H1 (cell line): ENCODE measurements around the gene PEX12. TPM values are rescaled to one million over a fixed set of nuclear protein-coding genes. Genes with fewer than 3 reads are reported as not detected.

Source experiments
- CTCF ChIA-PET: fragments of 300-600 bp; sonication (Branson Sonifier 250); formaldehyde crosslinking; loops from one replicate; lab custom pipeline; 2021; ENCODE audit not compliant: partially characterized antibody; lab: Charles Lee
- POLR2A ChIA-PET: fragments of 300-600 bp; sonication (Branson Sonifier 250); formaldehyde crosslinking; loops from one replicate; lab custom pipeline; 2021; ENCODE audit warnings: inconsistent platforms; ENCODE audit not compliant: partially characterized antibody; lab: Charles Lee
- DNase-seq, 2 experiments: peaks; one replicate each; pipeline versions ENCODE4 v3.0.0 to v3.0.0-alpha.2; 2010 to 2022; ENCODE audit warnings: low spot score in 2 of 2, low read depth in 1 of 2, mixed read lengths in 1 of 2
- FAIRE-seq: peaks from 2 replicates; lab custom pipeline; 2011; peaks lifted over from hg19 to GRCh38; lab: Jason Lieb, UNC
- H2AFZ ChIP-seq: 2 replicates; pipeline ENCODE4 v1.8.1; 2012; ENCODE audit warnings: low read length, inconsistent platforms
- H2AK5ac ChIP-seq: 2 replicates; pipeline ENCODE4 v1.6.1; 2013; ENCODE audit warnings: low read depth, low read length
- H2BK120ac ChIP-seq: replicated peaks from 2 replicates; pipeline ENCODE3; 2013; ENCODE audit warnings: low read depth, low read length, inconsistent platforms
- H2BK12ac ChIP-seq: 2 replicates; pipeline ENCODE4 v1.6.1; 2013; ENCODE audit warnings: low read depth, low read length
- H2BK15ac ChIP-seq: 2 replicates; pipeline ENCODE4 v1.6.1; 2013; ENCODE audit warnings: low read length
- H2BK20ac ChIP-seq: 2 replicates; pipeline ENCODE4 v1.6.1; 2013; ENCODE audit warnings: low read length
- H2BK5ac ChIP-seq: 2 replicates; pipeline ENCODE4 v1.6.1; 2013; ENCODE audit warnings: low read depth, low read length
- H3K14ac ChIP-seq: 2 replicates; pipeline ENCODE4 v1.6.1; 2013; ENCODE audit warnings: inconsistent platforms; ENCODE audit not compliant: insufficient read length
- H3K18ac ChIP-seq: 2 replicates; pipeline ENCODE4 v1.6.1; 2013; ENCODE audit warnings: low read length; ENCODE audit errors: extremely low read depth
- H3K23ac ChIP-seq: 2 replicates; pipeline ENCODE4 v1.6.1; 2013; ENCODE audit warnings: inconsistent platforms; ENCODE audit not compliant: insufficient read length
- H3K23me2 ChIP-seq: 2 replicates; pipeline ENCODE4 v1.6.1; 2013; ENCODE audit warnings: low read depth, low read length
- H3K27ac ChIP-seq: 2 replicates; pipeline ENCODE4 v1.6.1; 2011; ENCODE audit warnings: low read depth, low read length, inconsistent platforms
- H3K27me3 ChIP-seq, 4 experiments: replicated peaks in 1 of 4; 1 replicate in 1 of 4; 2 replicates in 3 of 4; pipeline versions ENCODE4 v1.6.1 to v1.8.1; 2011 to 2013; ENCODE audit warnings: low read length in 3 of 4, mild to moderate bottlenecking in 3 of 4, inconsistent platforms in 2 of 4, mixed read lengths in 2 of 4, moderate library complexity in 1 of 4; ENCODE audit not compliant: control insufficient read depth in 3 of 4, insufficient read depth in 3 of 4; ENCODE audit errors: extremely low read depth in 1 of 4
- H3K36me3 ChIP-seq, 4 experiments: 2 replicates each; pipeline versions ENCODE4 v1.6.1 to v1.8.1; 2011 to 2013; ENCODE audit warnings: mild to moderate bottlenecking in 4 of 4, low read length in 3 of 4, moderate library complexity in 2 of 4, control low read depth in 1 of 4, inconsistent platforms in 1 of 4; ENCODE audit not compliant: insufficient read depth in 4 of 4, control insufficient read depth in 2 of 4
- H3K4ac ChIP-seq: replicated peaks from 2 replicates; pipeline ENCODE3; 2013; ENCODE audit warnings: low read length, low read depth, mixed read lengths, inconsistent platforms; ENCODE audit not compliant: insufficient read length
- H3K4me1 ChIP-seq, 4 experiments: replicated peaks in 1 of 4; 1 replicate in 1 of 4; 2 replicates in 3 of 4; pipeline versions ENCODE4 v1.6.1 to v1.8.1; 2011 to 2013; ENCODE audit warnings: low read length in 3 of 4, inconsistent platforms in 2 of 4, mixed read lengths in 1 of 4; ENCODE audit not compliant: insufficient read depth in 4 of 4, control insufficient read depth in 3 of 4
- H3K4me2 ChIP-seq, 2 experiments: 2 replicates each; pipeline versions ENCODE4 v1.6.1 to v1.8.1; 2011 to 2013; ENCODE audit warnings: low read depth in 2 of 2, low read length in 2 of 2, control low read depth in 1 of 2, inconsistent platforms in 1 of 2, mild to moderate bottlenecking in 1 of 2; ENCODE audit not compliant: insufficient read depth in 1 of 2
- H3K4me3 ChIP-seq, 4 experiments: fragments of 200-600, 300-600 bp in 1 of 4; sonication (generic), shearing (Covaris generic), sonication (Bioruptor Twin) in 1 of 4; 2 replicates each; pipeline versions ENCODE4 v1.5.1 to v1.8.1; 2011 to 2016; ENCODE audit warnings: low read length in 4 of 4, low read depth in 3 of 4, control low read depth in 2 of 4, inconsistent platforms in 2 of 4, mild to moderate bottlenecking in 2 of 4, mixed read lengths in 1 of 4, moderate library complexity in 1 of 4; ENCODE audit not compliant: insufficient read depth in 2 of 4; ENCODE audit errors: extremely low read depth in 1 of 4
- H3K56ac ChIP-seq: replicated peaks from 2 replicates; pipeline ENCODE3; 2013; ENCODE audit warnings: low read depth, mild to moderate bottlenecking, mixed read lengths, low read length, inconsistent platforms; ENCODE audit not compliant: insufficient read length
- H3K79me1 ChIP-seq: 2 replicates; pipeline ENCODE4 v1.6.1; 2013; ENCODE audit warnings: low read depth, low read length, control low read depth
- H3K79me2 ChIP-seq, 2 experiments: 2 replicates each; pipeline versions ENCODE4 v1.6.1 to v1.8.1; 2012 to 2013; ENCODE audit warnings: low read length in 2 of 2, mild to moderate bottlenecking in 2 of 2, inconsistent platforms in 1 of 2; ENCODE audit not compliant: insufficient read depth in 2 of 2, control insufficient read depth in 1 of 2
- H3K9ac ChIP-seq, 4 experiments: replicated peaks in 1 of 4; 1 replicate in 1 of 4; 2 replicates in 3 of 4; pipeline versions ENCODE4 v1.6.1 to v1.8.1; 2011 to 2013; ENCODE audit warnings: low read depth in 3 of 4, low read length in 3 of 4, control low read depth in 2 of 4, mild to moderate bottlenecking in 2 of 4, moderate library complexity in 2 of 4, inconsistent platforms in 1 of 4; ENCODE audit errors: extremely low read depth in 1 of 4
- H3K9me3 ChIP-seq, 2 experiments: 2 replicates each; pipeline versions ENCODE4 v1.6.1 to v1.8.1; 2012 to 2013; ENCODE audit warnings: mild to moderate bottlenecking in 2 of 2, moderate library complexity in 2 of 2, control low read depth in 1 of 2, inconsistent platforms in 1 of 2, low read depth in 1 of 2, low read length in 1 of 2, mixed read lengths in 1 of 2; ENCODE audit not compliant: insufficient read depth in 2 of 2
- H4K20me1 ChIP-seq, 2 experiments: replicated peaks in 1 of 2; 2 replicates each; pipeline versions ENCODE3 to v1.8.1; 2011 to 2013; ENCODE audit warnings: inconsistent platforms in 2 of 2, low read length in 2 of 2, mild to moderate bottlenecking in 1 of 2; ENCODE audit not compliant: insufficient read depth in 2 of 2, control insufficient read depth in 1 of 2
- H4K5ac ChIP-seq: 2 replicates; pipeline ENCODE4 v1.6.1; 2013; ENCODE audit warnings: low read length, low read depth, mixed read lengths, inconsistent platforms; ENCODE audit not compliant: insufficient read length
- H4K8ac ChIP-seq: 2 replicates; pipeline ENCODE4 v1.8.0; 2013; ENCODE audit warnings: mild to moderate bottlenecking, moderate library complexity, low read length, inconsistent platforms; ENCODE audit not compliant: insufficient read depth; ENCODE audit errors: extremely low read depth
- H4K91ac ChIP-seq: replicated peaks from 2 replicates; pipeline ENCODE3; 2013; ENCODE audit warnings: low read length, mixed read lengths, inconsistent platforms; ENCODE audit not compliant: insufficient read length
- BACH1 ChIP-seq: IDR thresholded peaks from 2 replicates; pipeline ENCODE4 v1.6.1; 2012; ENCODE audit warnings: low read length, improper control_type of control experiment
- BRCA1 ChIP-seq: IDR thresholded peaks from 2 replicates; pipeline ENCODE4 v1.6.1; 2012; ENCODE audit warnings: low read depth, low read length, improper control_type of control experiment
- CTBP2 ChIP-seq: IDR thresholded peaks from 2 replicates; pipeline ENCODE4 v1.7.0; 2011; ENCODE audit warnings: borderline replicate concordance, mild to moderate bottlenecking, moderate library complexity, mixed read lengths, low read length; ENCODE audit not compliant: insufficient read depth, insufficient read length
- NRF1 ChIP-seq: IDR thresholded peaks from 2 replicates; pipeline ENCODE4 v1.6.1; 2011; ENCODE audit warnings: mild to moderate bottlenecking, low read depth, low read length, improper control_type of control experiment
- POLR2AphosphoS5 ChIP-seq: IDR thresholded peaks from 2 replicates; pipeline ENCODE4 v1.6.1; 2011; ENCODE audit warnings: low read depth, low read length
- RAD21 ChIP-seq, 2 experiments: IDR thresholded peaks in 1 of 2; conservative IDR thresholded peaks in 1 of 2; 2 replicates each; pipeline ENCODE4 v1.6.1; 2011; ENCODE audit warnings: low read depth in 2 of 2, low read length in 2 of 2, improper control_type of control experiment in 1 of 2, inconsistent platforms in 1 of 2, mild to moderate bottlenecking in 1 of 2, moderate library complexity in 1 of 2
- SIN3A ChIP-seq, 2 experiments: IDR thresholded peaks in 1 of 2; conservative IDR thresholded peaks in 1 of 2; 2 replicates each; pipeline ENCODE4 v1.6.1; 2011 to 2012; ENCODE audit warnings: low read length in 2 of 2, improper control_type of control experiment in 1 of 2, low read depth in 1 of 2, mild to moderate bottlenecking in 1 of 2
- SIX5 ChIP-seq: IDR thresholded peaks from 2 replicates; pipeline ENCODE4 v1.6.1; 2011; ENCODE audit warnings: mild to moderate bottlenecking, low read depth, low read length
- SRF ChIP-seq: IDR thresholded peaks from 2 replicates; pipeline ENCODE4 v1.6.1; 2011; ENCODE audit warnings: mild to moderate bottlenecking, low read depth, low read length, moderate library complexity
- USF2 ChIP-seq: IDR thresholded peaks from 2 replicates; pipeline ENCODE4 v1.6.1; 2011; ENCODE audit warnings: low read length, improper control_type of control experiment
- WGBS, 2 experiments: shearing (Covaris generic) in 1 of 2; methylation state at CpG; one replicate each; pipeline versions ENCODE4 v1.1.6 to v1.1.7; 2013 to 2015; ENCODE audit warnings: low lambda C conversion rate in 2 of 2, mixed read lengths in 2 of 2, inconsistent platforms in 1 of 2, low coverage in 1 of 2, missing lambda C conversion rate in 1 of 2; ENCODE audit not compliant: insufficient replicate concordance in 2 of 2, insufficient coverage in 1 of 2, insufficient read length in 1 of 2; ENCODE audit errors: extremely low coverage in 1 of 2, missing lambda C conversion rate in 1 of 2; 5-methylcytosine and 5-hydroxymethylcytosine counted together
- polyA plus RNA-seq, 7 experiments: library from polyadenylated mRNA; depleted of rRNA in 3 of 7; stranded (reverse) in 5 of 7; unstranded in 2 of 7; fragments of >200 nt in 5 of 7; fragments of 200-250 nt in 2 of 7; gene quantifications; 1 replicate in 5 of 7; 2 replicates in 1 of 7; 4 replicates in 1 of 7; pipeline versions ENCODE4 v1.2.1 to v1.2.3, GENCODE V29; 2011 to 2013; ENCODE audit warnings: missing spikeins in 2 of 7, mixed read lengths in 2 of 7
- total RNA-seq: library from RNA; stranded (reverse); fragmentation: NEBNext Ultra II Directional; extraction: Animal tissue kit (Norgen Biotek cat#: 25700); gene quantifications from 2 replicates; pipeline ENCODE4 v1.2.1, GENCODE V29; 2021

The PEX12 gene
- total and polyA plus RNA-seq, 2 of the 8 experiments (the other 6 are each of a cell fraction or from before 2014, with no cell fraction given) = 3.0 to 5.9 TPM

- Histone ChIP-seq H3K4ac (no peak overlapping the region), H3K27me3 (no peaks in the 10 kb centered on the region; a peak in 1 of 7 replicates), H3K14ac (no peak overlapping the region), H3K23me2 (peaks cover 7% of the 10 kb centered on the region; the same call in 1 of the 2 replicates), H2BK15ac (no peak overlapping the region), H3K9ac (peak overlapping the region; percentile 70 to 99 (median 77)), H2BK12ac (no peak overlapping the region), H3K36me3 (0 out of 8 replicates have a peak, but pooled peaks cover 0 to 2% (median 0%) of the 10 kb centered on the region in 4 experiments), H2AK5ac (peak overlapping the region; percentile 86; the same call in 1 of the 2 replicates), H2BK5ac (no peak overlapping the region), H2BK120ac (no peak overlapping the region), H3K79me2 (peaks cover 5 to 34% of the 10 kb centered on the region in 2 experiments; a peak in 3 of 4 replicates), H3K23ac (no peak overlapping the region), H3K18ac (no peak overlapping the region), H3K56ac (peak overlapping the region; percentile 7), H4K20me1 (peaks cover 0 to 1% of the 10 kb centered on the region in 2 experiments), H3K4me2 (peak overlapping the region; percentile 77 to 98), H3K79me1 (no peaks in the 10 kb centered on the region; the same call in 1 of the 2 replicates), H3K9me3 (no peaks in the 10 kb centered on the region), H4K91ac (no peak overlapping the region), H4K5ac (no peak overlapping the region), H4K8ac (no peak overlapping the region), H3K4me1 (peaks cover 0 to 4% (median 1%) of the 10 kb centered on the region in 4 experiments; a peak in 3 of 7 replicates), H2AFZ (no peak overlapping the region), H3K4me3 (peak overlapping the region; percentile 82 to 100 (median 94)), H2BK20ac (no peak overlapping the region), H3K27ac (peak overlapping the region; percentile 40; the same call in 1 of the 2 replicates)
- TF ChIP-seq SRF (no peak), RAD21 (IDR thresholded peaks at IDR 0.05 in 1 of 2, conservative IDR thresholded peaks at IDR 0.05 in 1 of 2; ENCODE audit: low read depth in 2 of 2, low read length in 2 of 2) (no peak), BRCA1 (no peak), BACH1 (no peak), NRF1 (no peak), SIN3A (conservative IDR thresholded peaks at IDR 0.05 in 1 of 2, IDR thresholded peaks at IDR 0.05 in 1 of 2; ENCODE audit: low read depth in 1 of 2, low read length in 2 of 2) (no peak), USF2 (no peak), POLR2AphosphoS5 (no peak), SIX5 (no peak), CTBP2 (no peak)
- POLR2A ChIA-PET = interaction anchor here (0.7 to 1.7 kb wide), 8 partner anchors 8 to 188 kb away, joined by 3 to 14 read pairs (median 4); partner anchors contain the start of genes AP2B1 and PEX12
- WGBS, 2 experiments = 39% methylated on average over 14 of the region's 15 CpGs; no CpG with 5 or more reads in 1 of the 2 experiments
- FAIRE-seq = no peak
- CTCF ChIA-PET = interaction anchor here (1.1 kb wide), 1 partner anchor 9 kb away, joined by 4 read pairs; no protein-coding TSS in a partner anchor
- DNase-seq = no peak
Observed at GRCh38 chr17:35568561-35568960, 9.8 kb downstream of the PEX12 start.
